K562 (cell line): ENCODE results near the gene ZMIZ1. TPM values are rescaled to one million over a fixed set of nuclear protein-coding genes. Genes with fewer than 3 reads are reported as not detected.

Source experiments
- FOXA3 ChIP-seq, 2 experiments: fragments of 450-650 bp in 1 of 2; sonication (generic) in 1 of 2; formaldehyde crosslinking; IDR thresholded peaks in 1 of 2; conservative IDR thresholded peaks in 1 of 2; 2 replicates each; pipeline versions ENCODE4 v1.4.0 to v1.8.0; 2020 to 2022; ENCODE audit warnings: mild to moderate bottlenecking in 2 of 2, missing genetic modification reagents in 1 of 2
- HDAC1 ChIP-seq, 2 experiments: fragments of 450-650 bp; IDR thresholded peaks; 2 replicates each; pipeline ENCODE4 v1.6.1; 2016 to 2017; ENCODE audit warnings: inconsistent platforms in 1 of 2, mild to moderate bottlenecking in 1 of 2, moderate library complexity in 1 of 2
- PHF8 ChIP-seq: fragments of 200-600 bp; sonication (generic); IDR thresholded peaks from 2 replicates; pipeline ENCODE4 v1.6.1; 2012; ENCODE audit warnings: mixed run types, mild to moderate bottlenecking, inconsistent platforms, low read length, moderate library complexity, borderline replicate concordance
- PTBP1 ChIP-seq: fragments of 200-400 bp; formaldehyde crosslinking; IDR thresholded peaks from 2 replicates; pipeline ENCODE4 v1.6.1; 2017; ENCODE audit warnings: low read depth, low read length
- SREBF2 ChIP-seq: sonication (generic); formaldehyde crosslinking; IDR thresholded peaks from 2 replicates; pipeline ENCODE4 v1.4.0; 2020; ENCODE audit warnings: mild to moderate bottlenecking, missing genetic modification reagents
- TAF15 ChIP-seq: fragments of 200-400 bp; formaldehyde crosslinking; IDR thresholded peaks from 2 replicates; pipeline ENCODE4 v1.6.1; 2017; ENCODE audit warnings: mild to moderate bottlenecking, low read depth, low read length, moderate library complexity
- TCFL5 ChIP-seq: fragments of 250-450 bp; sonication (Bioruptor Pico); conservative IDR thresholded peaks from 2 replicates; pipeline ENCODE4 v1.6.1; 2021; ENCODE audit warnings: mild to moderate bottlenecking, moderate library complexity, matching md5 sums
- TRIM28 ChIP-seq: fragments of 450-650 bp; IDR thresholded peaks from 2 replicates; pipeline ENCODE4 v1.6.1; 2017
- TSC22D4 ChIP-seq: fragments of 450-650 bp; IDR thresholded peaks from 2 replicates; pipeline ENCODE4 v1.6.1; 2016; ENCODE audit warnings: missing genetic modification characterization, missing biosample characterization, control low read depth
- ZNF696 ChIP-seq: fragments of 250-450 bp; sonication (Bioruptor Pico); conservative IDR thresholded peaks from 2 replicates; pipeline ENCODE4 v1.4.0; 2020; ENCODE audit warnings: mild to moderate bottlenecking, moderate library complexity
- ZNF76 ChIP-seq: fragments of 250-450 bp; sonication (Bioruptor Pico); IDR thresholded peaks from 2 replicates; pipeline ENCODE4 v1.4.0; 2020; ENCODE audit warnings: mild to moderate bottlenecking, moderate library complexity, borderline replicate concordance
- polyA plus RNA-seq, 8 experiments: library from polyadenylated mRNA; depleted of rRNA in 4 of 8; stranded (reverse) in 5 of 8; unstranded in 3 of 8; fragments of >200 nt; fragmentation: Nextera tagmentation in 2 of 8; fragmentation: Illumina TruSeq in 1 of 8; extraction: Ambion mirVana in 2 of 8; extraction: Trizol in 1 of 8; gene quantifications; 2 replicates each; pipeline versions ENCODE4 v1.2.1 to v1.2.3, GENCODE V29; 2011 to 2014; ENCODE audit warnings: inconsistent platforms in 1 of 8, missing spikeins in 1 of 8
- total RNA-seq, 7 experiments: library from RNA; depleted of rRNA in 6 of 7; stranded (reverse); fragments of >200 nt in 6 of 7; fragmentation: Illumina TruSeq in 2 of 7; extraction: Trizol in 2 of 7; gene quantifications; 2 replicates each; pipeline versions ENCODE4 v1.2.1 to v1.2.3, GENCODE V29; 2011 to 2021; ENCODE audit warnings: low replicate concordance in 1 of 7
- TF ChIP-seq, protein P1 (sequence below): sonication (generic); formaldehyde crosslinking; IDR thresholded peaks from 2 replicates; pipeline ENCODE4 v1.8.0; 2022; ENCODE audit warnings: mild to moderate bottlenecking, missing genetic modification reagents
- TF ChIP-seq, protein P2 (sequence below): fragments of 450-650 bp; IDR thresholded peaks from 2 replicates; pipeline ENCODE4 v1.6.1; 2018; ENCODE audit warnings: mild to moderate bottlenecking, low read depth; ENCODE audit not compliant: partially characterized antibody
- TF ChIP-seq, protein P3 (sequence below): sonication (generic); formaldehyde crosslinking; IDR thresholded peaks from 2 replicates; pipeline ENCODE4 v1.8.0; 2022; ENCODE audit warnings: mild to moderate bottlenecking, missing genetic modification reagents
- TF ChIP-seq, protein P4 (sequence below): fragments of 250-450 bp; sonication (Bioruptor Pico); IDR thresholded peaks from 2 replicates; pipeline ENCODE4 v1.4.0; 2020; ENCODE audit warnings: borderline replicate concordance
- TF ChIP-seq, protein P5 (sequence below): fragments of 250-450 bp; sonication (Bioruptor Pico); IDR thresholded peaks from 2 replicates; pipeline ENCODE4 v1.9.0; 2021; ENCODE audit warnings: mild to moderate bottlenecking
- TF ChIP-seq, protein P6 (sequence below): fragments of 250-450 bp; sonication (Bioruptor Pico); IDR thresholded peaks from 2 replicates; pipeline ENCODE4 v1.5.0; 2021; ENCODE audit warnings: mild to moderate bottlenecking, borderline replicate concordance

The ZMIZ1 gene
- total and polyA plus RNA-seq, 9 of the 15 experiments (the other 6 are each of a cell fraction or from before 2014, with no cell fraction given): 1.0 to 37.3 (median 4.3) TPM

DNA sequence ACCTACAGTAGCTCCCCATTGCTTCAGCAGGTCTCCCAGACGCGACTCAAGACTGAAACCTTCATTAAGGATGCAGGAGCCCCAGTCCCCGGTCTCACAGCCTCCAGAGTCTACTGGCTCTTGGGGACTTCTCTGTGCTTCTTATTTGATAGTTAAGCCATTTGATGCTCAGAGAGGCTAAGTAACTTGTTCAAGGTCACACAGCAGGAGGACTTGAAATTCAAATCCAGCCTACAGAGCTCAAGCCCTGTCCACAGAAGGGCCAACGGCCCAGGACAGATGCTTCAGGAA lies 21.2 kb upstream of the ZMIZ1 start (continued):
- TF ChIP-seq, protein P1, sequence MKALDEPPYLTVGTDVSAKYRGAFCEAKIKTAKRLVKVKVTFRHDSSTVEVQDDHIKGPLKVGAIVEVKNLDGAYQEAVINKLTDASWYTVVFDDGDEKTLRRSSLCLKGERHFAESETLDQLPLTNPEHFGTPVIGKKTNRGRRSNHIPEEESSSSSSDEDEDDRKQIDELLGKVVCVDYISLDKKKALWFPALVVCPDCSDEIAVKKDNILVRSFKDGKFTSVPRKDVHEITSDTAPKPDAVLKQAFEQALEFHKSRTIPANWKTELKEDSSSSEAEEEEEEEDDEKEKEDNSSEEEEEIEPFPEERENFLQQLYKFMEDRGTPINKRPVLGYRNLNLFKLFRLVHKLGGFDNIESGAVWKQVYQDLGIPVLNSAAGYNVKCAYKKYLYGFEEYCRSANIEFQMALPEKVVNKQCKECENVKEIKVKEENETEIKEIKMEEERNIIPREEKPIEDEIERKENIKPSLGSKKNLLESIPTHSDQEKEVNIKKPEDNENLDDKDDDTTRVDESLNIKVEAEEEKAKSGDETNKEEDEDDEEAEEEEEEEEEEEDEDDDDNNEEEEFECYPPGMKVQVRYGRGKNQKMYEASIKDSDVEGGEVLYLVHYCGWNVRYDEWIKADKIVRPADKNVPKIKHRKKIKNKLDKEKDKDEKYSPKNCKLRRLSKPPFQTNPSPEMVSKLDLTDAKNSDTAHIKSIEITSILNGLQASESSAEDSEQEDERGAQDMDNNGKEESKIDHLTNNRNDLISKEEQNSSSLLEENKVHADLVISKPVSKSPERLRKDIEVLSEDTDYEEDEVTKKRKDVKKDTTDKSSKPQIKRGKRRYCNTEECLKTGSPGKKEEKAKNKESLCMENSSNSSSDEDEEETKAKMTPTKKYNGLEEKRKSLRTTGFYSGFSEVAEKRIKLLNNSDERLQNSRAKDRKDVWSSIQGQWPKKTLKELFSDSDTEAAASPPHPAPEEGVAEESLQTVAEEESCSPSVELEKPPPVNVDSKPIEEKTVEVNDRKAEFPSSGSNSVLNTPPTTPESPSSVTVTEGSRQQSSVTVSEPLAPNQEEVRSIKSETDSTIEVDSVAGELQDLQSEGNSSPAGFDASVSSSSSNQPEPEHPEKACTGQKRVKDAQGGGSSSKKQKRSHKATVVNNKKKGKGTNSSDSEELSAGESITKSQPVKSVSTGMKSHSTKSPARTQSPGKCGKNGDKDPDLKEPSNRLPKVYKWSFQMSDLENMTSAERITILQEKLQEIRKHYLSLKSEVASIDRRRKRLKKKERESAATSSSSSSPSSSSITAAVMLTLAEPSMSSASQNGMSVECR (CRISPR knock-in tag): no peak
- TF ChIP-seq SREBF2 (CRISPR knock-in tag) (no peak), FOXA3 (CRISPR knock-in tag; conservative IDR thresholded peaks at IDR 0.05 in 1 of 2, IDR thresholded peaks at IDR 0.05 in 1 of 2) (no peak), ZNF696 (CRISPR knock-in tag) (no peak), PHF8 (no peak), ZNF76 (CRISPR knock-in tag) (no peak), PTBP1 (0 out of 2 replicates have a peak, but pooled peaks have one; percentile 24), TAF15 (no peak), TRIM28 (no peak), HDAC1 (IDR thresholded peaks at IDR 0.05) (no peak), TSC22D4 (tag) (no peak), TCFL5 (CRISPR knock-in tag) (no peak)
- TF ChIP-seq, protein P2, sequence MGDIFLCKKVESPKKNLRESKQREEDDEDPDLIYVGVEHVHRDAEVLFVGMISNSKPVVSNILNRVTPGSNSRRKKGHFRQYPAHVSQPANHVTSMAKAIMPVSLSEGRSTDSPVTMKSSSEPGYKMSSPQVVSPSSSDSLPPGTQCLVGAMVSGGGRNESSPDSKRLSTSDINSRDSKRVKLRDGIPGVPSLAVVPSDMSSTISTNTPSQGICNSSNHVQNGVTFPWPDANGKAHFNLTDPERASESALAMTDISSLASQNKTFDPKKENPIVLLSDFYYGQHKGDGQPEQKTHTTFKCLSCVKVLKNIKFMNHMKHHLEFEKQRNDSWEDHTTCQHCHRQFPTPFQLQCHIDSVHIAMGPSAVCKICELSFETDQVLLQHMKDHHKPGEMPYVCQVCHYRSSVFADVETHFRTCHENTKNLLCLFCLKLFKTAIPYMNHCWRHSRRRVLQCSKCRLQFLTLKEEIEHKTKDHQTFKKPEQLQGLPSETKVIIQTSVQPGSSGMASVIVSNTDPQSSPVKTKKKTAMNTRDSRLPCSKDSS: no peak
- TF ChIP-seq, protein P3, sequence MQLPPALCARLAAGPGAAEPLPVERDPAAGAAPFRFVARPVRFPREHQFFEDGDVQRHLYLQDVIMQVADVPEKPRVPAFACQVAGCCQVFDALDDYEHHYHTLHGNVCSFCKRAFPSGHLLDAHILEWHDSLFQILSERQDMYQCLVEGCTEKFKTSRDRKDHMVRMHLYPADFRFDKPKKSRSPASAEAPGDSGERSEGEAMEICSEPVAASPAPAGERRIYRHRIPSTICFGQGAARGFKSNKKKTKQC (CRISPR knock-in tag): no peak
- TF ChIP-seq, protein P4, sequence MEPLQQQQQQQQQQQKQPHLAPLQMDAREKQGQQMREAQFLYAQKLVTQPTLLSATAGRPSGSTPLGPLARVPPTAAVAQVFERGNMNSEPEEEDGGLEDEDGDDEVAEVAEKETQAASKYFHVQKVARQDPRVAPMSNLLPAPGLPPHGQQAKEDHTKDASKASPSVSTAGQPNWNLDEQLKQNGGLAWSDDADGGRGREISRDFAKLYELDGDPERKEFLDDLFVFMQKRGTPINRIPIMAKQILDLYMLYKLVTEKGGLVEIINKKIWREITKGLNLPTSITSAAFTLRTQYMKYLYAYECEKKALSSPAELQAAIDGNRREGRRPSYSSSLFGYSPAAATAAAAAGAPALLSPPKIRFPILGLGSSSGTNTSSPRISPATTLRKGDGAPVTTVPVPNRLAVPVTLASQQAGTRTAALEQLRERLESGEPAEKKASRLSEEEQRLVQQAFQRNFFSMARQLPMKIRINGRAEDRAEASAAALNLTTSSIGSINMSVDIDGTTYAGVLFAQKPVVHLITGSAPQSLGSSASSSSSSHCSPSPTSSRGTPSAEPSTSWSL: no peak
- TF ChIP-seq, protein P5, sequence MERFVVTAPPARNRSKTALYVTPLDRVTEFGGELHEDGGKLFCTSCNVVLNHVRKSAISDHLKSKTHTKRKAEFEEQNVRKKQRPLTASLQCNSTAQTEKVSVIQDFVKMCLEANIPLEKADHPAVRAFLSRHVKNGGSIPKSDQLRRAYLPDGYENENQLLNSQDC: no peak
- TF ChIP-seq, protein P6, sequence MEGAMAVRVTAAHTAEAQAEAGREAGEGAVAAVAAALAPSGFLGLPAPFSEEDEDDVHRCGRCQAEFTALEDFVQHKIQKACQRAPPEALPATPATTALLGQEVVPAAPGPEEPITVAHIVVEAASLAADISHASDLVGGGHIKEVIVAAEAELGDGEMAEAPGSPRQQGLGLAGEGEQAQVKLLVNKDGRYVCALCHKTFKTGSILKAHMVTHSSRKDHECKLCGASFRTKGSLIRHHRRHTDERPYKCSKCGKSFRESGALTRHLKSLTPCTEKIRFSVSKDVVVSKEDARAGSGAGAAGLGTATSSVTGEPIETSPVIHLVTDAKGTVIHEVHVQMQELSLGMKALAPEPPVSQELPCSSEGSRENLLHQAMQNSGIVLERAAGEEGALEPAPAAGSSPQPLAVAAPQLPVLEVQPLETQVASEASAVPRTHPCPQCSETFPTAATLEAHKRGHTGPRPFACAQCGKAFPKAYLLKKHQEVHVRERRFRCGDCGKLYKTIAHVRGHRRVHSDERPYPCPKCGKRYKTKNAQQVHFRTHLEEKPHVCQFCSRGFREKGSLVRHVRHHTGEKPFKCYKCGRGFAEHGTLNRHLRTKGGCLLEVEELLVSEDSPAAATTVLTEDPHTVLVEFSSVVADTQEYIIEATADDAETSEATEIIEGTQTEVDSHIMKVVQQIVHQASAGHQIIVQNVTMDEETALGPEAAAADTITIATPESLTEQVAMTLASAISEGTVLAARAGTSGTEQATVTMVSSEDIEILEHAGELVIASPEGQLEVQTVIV (CRISPR knock-in tag): no peak
